Measurements from ENCODE around the gene LRGUK.

The LRGUK gene

GRCh38 chr7:134081695-134082094, 45.4 kb upstream of the LRGUK start:
- Histone ChIP-seq H2AFZ (ENCODE audit: low read length) (no peak overlapping the region), H3K4me1 (ENCODE audit: insufficient read depth, low read length, severe bottlenecking) (peaks cover 14% of the 10 kb centered on the region)

GRCh38 chr7:134083766-134084487, 43.2 kb upstream of the LRGUK start:
- H3K27me3 ChIP-seq (ENCODE audit: insufficient read depth, low read length), result no peaks in the 10 kb centered on the region
- H4K20me1 ChIP-seq (ENCODE audit: insufficient read depth, low read length), result no peaks in the 10 kb centered on the region
- H3K9me3 ChIP-seq (ENCODE audit: low read length), result peaks cover 13% of the 10 kb centered on the region
- no peaks in the 10 kb centered on the region for H3K79me2 ChIP-seq (ENCODE audit: insufficient read depth, low read length)
- peaks cover 14% of the 10 kb centered on the region for H3K4me1 ChIP-seq (ENCODE audit: insufficient read depth, low read length, severe bottlenecking)
- no peak overlapping the region for H2AFZ ChIP-seq (ENCODE audit: low read length)
- H3K4me3 ChIP-seq (ENCODE audit: low read depth, low read length, poor library complexity, severe bottlenecking), result no peak overlapping the region
- no peaks in the 10 kb centered on the region for H3K36me3 ChIP-seq (ENCODE audit: insufficient read depth, low read length)
- TF ChIP-seq EZH2 (IDR thresholded peaks at IDR 0.05; ENCODE audit: borderline replicate concordance, low read length), result no peak
- TF ChIP-seq CTCF (IDR thresholded peaks at IDR 0.05; ENCODE audit: low read length), result no peak
- H3K27ac ChIP-seq (ENCODE audit: low read depth, low read length, poor library complexity, severe bottlenecking), result peak overlapping the region; percentile 20
- no peak overlapping the region for H3K4me2 ChIP-seq (ENCODE audit: low read length)
- H3F3A ChIP-seq (ENCODE audit: insufficient read depth, low read length), result no peaks in the 10 kb centered on the region
- H3K9ac ChIP-seq (ENCODE audit: low read length), result no peak overlapping the region
- no peaks in the 10 kb centered on the region for H3K9me2 ChIP-seq (ENCODE audit: low read depth, low read length)

More at GRCh38 chr7:134081695-134082094, 45.4 kb upstream of the LRGUK start:
- H3K79me2 ChIP-seq (ENCODE audit: insufficient read depth, low read length), result no peaks in the 10 kb centered on the region
- H3K9me3 ChIP-seq (ENCODE audit: low read length), result 0 out of 2 replicates have a peak, but pooled peaks cover 3% of the 10 kb centered on the region
- no peaks in the 10 kb centered on the region for H3K9me2 ChIP-seq (ENCODE audit: low read depth, low read length)
- H3K4me2 ChIP-seq (ENCODE audit: low read length), result no peak overlapping the region
- no peaks in the 10 kb centered on the region for H3F3A ChIP-seq (ENCODE audit: insufficient read depth, low read length)
- no peaks in the 10 kb centered on the region for H3K36me3 ChIP-seq (ENCODE audit: insufficient read depth, low read length)
- no peaks in the 10 kb centered on the region for H4K20me1 ChIP-seq (ENCODE audit: insufficient read depth, low read length)
- no peak for TF ChIP-seq EZH2 (IDR thresholded peaks at IDR 0.05; ENCODE audit: borderline replicate concordance, low read length)
- TF ChIP-seq CTCF (IDR thresholded peaks at IDR 0.05; ENCODE audit: low read length), result no peak
- H3K9ac ChIP-seq (ENCODE audit: low read length), result no peak overlapping the region
- H3K27ac ChIP-seq (ENCODE audit: low read depth, low read length, poor library complexity, severe bottlenecking), result no peak overlapping the region
- no peaks in the 10 kb centered on the region for H3K27me3 ChIP-seq (ENCODE audit: insufficient read depth, low read length)
- no peak overlapping the region for H3K4me3 ChIP-seq (ENCODE audit: low read depth, low read length, poor library complexity, severe bottlenecking)

- H3K36me3 ChIP-seq (ENCODE audit: insufficient read depth, low read length), result no peaks in the 10 kb centered on the region
- no peak overlapping the region for H3K4me2 ChIP-seq (ENCODE audit: low read length)
- H3F3A ChIP-seq (ENCODE audit: insufficient read depth, low read length), result no peaks in the 10 kb centered on the region
- H3K27ac ChIP-seq (ENCODE audit: low read depth, low read length, poor library complexity, severe bottlenecking), result peak overlapping the region; percentile 44
- no peak overlapping the region for H3K9ac ChIP-seq (ENCODE audit: low read length)
- peaks cover 19% of the 10 kb centered on the region for H3K9me3 ChIP-seq (ENCODE audit: low read length)
- no peak for TF ChIP-seq EZH2 (IDR thresholded peaks at IDR 0.05; ENCODE audit: borderline replicate concordance, low read length)
- no peaks in the 10 kb centered on the region for H4K20me1 ChIP-seq (ENCODE audit: insufficient read depth, low read length)
- no peaks in the 10 kb centered on the region for H3K9me2 ChIP-seq (ENCODE audit: low read depth, low read length)
- no peak overlapping the region for H2AFZ ChIP-seq (ENCODE audit: low read length)
- H3K4me1 ChIP-seq (ENCODE audit: insufficient read depth, low read length, severe bottlenecking), result peaks cover 14% of the 10 kb centered on the region
- H3K4me3 ChIP-seq (ENCODE audit: low read depth, low read length, poor library complexity, severe bottlenecking), result no peak overlapping the region
- no peaks in the 10 kb centered on the region for H3K27me3 ChIP-seq (ENCODE audit: insufficient read depth, low read length)
- no peaks in the 10 kb centered on the region for H3K79me2 ChIP-seq (ENCODE audit: insufficient read depth, low read length)
These were observed 42.5 kb upstream of the LRGUK start for GRCh38 chr7:134084488-134085144.

All from OCI-LY1 (cell line).